NCI-H128 (cell line): ENCODE results near the gene CLASP1.
"Not testable (repeated sequence)": the region's sequence is repeated elsewhere in the genome, so short reads cannot be mapped to it uniquely, and the experiment has no call there.

ENCODE experiments used
- DNase-seq: peaks from one replicate; lab custom pipeline; 2025; ENCODE audit not compliant: unreplicated experiment; lab: John Stamatoyannopoulos, UW

The CLASP1 gene

DNA sequence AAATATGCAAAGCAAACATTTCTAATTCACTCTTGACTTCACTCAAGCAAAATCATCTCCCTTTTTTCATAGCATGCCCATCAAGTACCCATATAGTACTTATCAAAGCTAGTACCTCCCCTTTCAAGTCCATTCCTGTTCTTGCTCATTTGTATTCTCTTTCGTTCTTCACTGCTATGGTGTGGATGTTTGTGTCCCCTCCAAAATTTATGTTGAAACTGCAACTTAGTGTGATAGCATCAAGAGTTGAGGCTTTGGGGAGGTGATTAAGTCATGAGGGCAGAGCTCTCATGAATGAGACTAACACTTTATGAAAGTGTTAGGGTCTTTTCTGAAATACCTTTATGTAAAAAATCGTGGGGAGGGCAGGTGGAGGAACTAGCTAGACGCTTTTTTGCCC is 65.7 kb downstream of the CLASP1 start:
- no peak for DNase-seq

DNA sequence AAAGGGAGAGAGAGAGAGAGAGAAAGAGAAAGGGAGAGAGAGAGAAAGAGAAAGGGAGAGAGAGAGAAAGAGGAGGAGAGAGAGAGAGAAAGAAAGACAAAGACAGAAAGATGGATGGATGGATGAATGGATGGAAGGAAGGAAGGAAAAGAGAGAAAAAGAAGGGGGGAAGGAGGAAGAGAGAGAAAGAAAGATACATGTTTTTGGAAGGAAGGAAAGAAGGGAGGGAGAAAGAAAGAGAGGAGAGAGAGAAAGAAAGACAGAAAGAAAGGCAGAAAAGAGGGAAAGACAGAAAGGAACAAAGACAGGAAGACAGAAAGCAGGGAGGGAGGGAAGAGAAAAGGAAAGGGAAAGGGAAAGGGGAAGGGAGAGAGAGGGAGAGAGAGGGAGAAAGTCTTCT is 67.0 kb downstream of the CLASP1 start:
- DNase-seq = no peak

DNA sequence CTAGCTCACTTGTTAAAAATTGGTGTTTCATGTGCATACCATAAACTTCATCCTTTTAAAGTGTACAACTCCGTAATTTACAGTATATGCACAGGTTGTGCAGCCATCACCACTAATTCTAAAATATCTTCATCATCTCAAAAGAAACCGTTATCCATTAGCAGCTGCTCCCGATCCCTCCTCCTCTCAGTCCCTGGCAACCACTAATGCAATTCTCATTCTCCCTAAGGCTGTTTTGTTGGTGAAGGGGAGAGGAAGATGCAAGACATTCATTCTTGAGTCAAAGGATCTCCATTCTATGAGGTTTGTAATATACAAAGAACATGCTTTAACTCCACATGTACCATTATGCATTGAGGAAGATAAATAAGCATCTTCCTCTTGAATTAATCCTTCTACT is 70.0 kb downstream of the CLASP1 start:
- no peak for DNase-seq

DNA sequence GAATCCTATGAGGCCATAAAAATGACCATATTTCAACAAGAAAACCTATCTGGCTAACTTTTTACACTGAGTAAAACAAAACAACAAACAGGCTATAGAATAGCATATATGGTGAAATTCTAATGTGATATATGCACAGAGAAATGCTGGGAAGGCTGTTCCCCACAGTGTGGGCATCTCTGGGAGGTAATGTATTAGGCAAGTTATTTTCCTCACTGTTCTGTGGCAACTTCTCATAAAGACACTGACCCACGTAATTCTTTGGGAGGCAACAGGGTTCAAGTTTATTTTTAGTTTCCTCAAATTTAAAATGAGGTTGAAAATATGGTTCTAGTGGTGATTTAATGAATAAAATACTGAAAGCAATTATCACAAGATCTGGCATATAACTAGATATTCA is 71.9 kb downstream of the CLASP1 start:
- no peak for DNase-seq

DNA sequence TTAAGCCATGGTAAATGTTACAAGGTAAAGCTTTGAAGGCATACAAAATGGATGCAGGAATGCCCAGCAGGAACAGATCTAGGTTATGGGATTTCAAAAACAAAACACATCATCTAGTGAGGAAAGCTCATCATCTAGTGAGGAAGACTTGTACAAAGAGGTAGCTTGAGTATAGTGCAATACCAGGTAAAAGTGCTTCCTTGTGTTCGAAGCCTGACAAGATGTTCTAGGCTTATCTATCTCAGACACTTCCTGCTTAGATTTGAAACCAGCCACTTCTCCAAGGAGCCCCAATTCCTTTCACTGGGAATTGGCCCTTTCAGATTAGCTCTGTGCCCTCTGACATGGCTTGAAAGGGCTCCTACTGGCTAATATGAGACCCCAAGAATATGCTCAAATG is 73.0 kb downstream of the CLASP1 start:
- no peak for DNase-seq

DNA sequence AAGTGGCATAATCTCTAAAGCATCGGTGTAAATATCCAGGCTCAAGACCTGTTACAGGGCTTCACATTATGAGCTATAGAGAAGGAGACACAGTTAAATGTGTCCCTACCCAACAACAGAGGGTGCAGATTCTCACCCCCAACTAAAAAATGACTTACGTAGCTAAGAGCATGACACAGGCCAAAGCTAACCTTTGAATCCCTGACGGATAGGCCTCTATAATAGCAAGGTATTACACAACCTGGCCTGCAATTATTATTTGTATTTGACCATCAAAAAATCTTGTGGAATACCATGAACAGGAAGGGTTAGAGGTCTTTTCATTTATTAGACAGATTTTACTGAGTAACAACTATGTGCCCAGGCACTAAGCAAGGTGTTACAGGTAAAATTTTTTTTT is 73.5 kb downstream of the CLASP1 start:
- no peak for DNase-seq

DNA sequence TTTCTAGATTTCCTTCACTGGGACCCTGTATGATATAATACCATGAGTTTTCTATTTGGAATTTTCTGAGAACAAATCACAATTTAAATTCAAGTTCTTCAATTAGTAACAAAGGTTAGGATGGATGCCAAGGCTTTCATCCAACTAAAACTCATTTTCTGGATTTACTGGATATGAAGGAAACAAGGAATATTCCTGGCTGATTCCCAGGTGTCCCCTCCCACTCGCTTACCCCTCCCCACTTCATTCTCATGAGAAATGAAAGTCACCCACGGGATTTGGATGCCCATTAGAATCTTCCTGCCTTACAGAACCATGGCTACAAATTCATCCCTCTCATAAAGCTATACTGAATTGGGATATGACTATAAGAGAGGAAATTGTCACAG is 78.6 kb downstream of the CLASP1 start:
- DNase-seq = no peak

DNA sequence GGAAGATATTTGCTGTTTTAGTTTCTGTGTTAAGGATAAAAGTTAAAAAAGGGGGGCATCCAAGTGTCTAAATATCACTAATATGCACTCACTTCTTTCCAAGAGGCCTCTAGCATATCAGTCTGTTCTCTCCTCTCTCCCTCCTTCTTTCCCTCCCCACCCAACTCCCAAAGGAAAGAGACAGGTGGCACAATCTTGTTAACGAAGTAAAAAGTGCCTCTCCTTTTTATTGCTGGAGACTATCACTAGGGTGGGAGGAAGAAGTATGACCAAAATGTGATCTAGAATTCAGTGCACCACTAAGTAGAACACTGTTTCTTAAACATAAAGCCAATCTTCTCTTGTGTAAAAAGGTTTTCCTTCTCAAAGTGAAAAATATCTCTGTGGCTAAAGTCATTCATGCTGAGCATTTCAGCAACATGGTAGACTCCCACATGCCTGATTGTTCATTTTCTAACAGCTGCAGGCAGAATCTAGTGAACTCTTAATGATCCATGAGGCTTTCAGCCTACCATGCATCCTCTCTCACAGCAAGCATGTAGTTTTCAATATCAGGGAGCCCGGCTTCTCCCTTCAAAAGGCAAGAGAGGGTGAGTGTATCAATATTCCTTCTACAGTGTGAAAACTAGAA is 79.1 kb downstream of the CLASP1 start:
- no peak for DNase-seq

DNA sequence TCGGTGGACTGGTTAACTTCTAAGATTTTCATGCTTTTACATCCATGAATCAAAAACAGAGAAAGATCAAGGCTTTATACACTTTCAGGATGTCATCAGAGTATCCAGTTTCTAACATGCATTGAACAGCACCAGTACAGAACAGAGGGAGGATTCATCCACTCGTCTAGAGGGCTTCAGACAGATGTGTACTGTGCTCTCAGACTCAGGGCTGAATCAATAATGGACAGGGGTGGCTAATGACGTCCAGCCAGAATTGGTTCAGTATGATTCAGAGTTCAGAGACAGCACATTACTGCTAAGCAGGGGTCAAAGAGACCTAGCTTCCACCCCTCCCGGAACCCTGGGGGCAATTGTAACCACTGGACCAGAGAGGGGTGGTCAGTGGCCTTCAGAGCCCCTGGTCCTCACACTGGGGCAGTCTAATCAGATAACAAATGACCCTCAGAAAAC is 81.3 kb downstream of the CLASP1 start:
- no peak for DNase-seq

DNA sequence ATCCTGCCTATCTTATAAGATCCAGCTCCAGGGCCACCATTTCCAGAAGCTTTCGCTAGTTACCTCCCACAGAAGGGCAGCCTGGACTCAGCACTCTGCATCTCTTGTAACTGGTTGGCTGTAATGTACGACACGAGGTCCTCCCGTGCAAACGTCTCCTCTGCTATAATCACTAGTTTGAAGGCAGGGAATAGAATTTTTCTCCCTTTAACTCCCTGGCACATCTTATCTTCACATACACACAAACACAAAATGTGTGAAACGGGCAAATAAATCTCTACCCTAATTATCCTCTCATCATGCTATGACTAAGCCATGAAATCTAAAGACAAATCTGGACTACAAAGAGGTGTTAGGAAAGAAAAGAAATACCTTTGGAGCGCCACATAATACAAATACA is 81.8 kb downstream of the CLASP1 start:
- no peak for DNase-seq

DNA sequence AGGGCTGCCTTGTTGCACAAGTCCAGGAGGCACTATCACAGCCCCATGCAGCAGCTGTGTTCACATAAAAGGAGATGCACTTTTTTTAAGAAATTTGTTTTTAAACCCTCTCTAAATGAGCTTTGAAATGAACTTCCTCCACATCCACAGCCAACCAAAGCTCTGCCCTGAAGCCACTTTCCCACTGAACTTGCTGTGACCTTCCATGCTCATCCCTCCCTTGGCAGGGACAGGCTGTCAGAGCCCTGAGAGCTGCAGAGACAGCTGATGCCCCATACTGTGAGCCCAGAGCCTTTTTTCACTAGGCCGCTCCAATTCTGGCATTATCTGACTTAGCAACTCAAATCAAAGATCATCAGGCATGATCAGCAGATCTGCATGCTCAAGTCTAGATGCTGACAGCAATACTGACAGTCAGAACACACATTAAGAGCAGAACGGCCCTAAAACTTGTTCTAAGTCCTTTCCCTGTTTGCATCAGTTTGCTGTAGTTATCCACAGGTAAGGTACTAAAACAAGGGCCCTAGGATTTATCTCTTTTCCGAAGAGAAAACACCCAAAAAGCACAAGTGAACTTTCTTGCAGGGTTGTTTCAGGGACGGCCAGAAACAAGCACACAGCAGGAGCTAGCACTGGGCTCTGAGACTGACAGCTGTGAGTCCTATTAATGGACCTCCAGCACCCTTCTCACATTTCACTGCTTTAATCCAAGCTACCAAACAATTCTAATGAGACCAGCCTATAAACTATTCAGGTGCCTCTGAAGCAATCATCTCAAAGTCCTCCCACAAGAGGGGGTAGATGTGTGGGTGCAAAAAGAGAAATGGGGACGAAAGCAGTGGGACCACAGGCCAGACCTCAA is 83.6 kb downstream of the CLASP1 start:
- no peak for DNase-seq

DNA sequence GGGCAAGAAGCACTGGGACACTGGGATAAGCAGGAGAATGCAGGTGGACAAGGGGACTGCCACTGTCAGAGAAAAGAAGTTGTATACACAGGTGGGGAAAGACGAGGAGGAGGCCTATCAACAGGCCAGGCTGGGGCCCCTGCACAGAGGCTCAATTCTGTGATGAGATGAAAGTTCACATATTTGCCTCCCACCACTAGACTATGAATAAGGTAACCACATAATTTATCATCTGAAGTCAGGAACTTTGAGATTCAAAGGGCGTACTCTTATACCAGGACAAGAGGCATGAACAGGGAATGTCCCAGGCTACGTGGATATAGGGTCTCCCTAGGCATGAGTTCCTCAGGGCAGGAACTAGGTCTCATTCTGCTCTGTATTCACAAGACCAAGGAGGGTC is 84.4 kb downstream of the CLASP1 start:
- no peak for DNase-seq

DNA sequence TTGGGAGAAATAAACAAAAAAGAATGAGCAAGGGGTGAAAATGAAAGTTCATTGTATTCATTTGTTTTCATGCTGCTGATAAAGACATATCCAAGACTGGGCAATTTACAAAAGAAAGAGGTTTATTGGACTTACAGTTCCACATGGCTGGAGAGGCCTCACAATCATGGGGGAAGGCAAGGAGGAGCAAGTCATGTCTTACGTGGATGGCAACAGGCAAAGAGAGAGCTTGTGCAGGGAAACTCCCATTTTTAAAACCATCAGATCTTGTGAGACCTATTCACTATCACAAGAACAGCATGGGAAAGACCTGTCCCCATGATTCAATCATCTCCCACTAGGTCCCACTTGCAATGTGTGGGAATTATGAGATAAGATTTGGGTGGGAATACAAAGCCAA is 85.5 kb downstream of the CLASP1 start:
- not testable (repeated sequence) for DNase-seq

DNA sequence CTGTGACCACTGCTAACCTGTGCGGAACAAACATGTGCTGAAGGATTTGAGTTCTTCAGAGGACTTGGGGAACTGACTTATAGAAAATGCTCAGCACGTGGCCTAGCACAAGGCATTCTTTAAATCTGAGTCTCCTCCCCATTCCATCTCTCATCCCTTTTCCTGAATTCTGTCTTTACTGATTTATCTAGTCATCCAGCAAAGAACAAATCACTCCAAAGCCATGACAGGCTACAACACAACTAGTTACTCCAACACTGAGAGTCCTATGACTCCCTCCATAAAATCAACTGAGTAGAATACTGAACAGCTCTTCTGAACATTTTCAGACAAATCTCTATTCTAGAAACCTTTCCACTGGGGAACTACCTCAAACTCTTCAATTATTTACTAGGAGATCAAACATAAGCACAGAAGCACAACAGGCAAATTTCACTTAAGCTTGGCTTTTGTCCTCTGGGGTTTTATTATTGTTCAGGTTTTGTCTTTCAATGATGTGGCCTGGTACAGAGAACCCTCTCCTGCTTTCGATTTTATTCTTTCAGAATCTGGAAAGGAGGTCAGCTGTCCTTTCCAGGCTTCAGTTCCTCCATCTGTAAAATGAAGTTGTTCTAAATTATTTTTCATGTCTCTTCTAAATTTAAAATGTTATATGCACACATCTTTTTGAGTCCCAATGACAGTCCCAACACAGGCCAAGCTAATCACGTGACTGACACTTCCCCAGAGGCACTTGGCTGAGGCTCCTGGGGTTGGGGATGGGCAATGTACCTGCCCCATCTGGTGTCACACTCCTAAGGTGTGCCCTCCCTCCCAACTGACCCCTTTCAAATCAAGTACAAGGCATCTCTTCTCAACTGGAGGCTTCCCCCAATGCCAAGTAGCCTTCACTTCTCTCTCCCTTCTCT is 86.7 kb downstream of the CLASP1 start:
- no peak for DNase-seq

DNA sequence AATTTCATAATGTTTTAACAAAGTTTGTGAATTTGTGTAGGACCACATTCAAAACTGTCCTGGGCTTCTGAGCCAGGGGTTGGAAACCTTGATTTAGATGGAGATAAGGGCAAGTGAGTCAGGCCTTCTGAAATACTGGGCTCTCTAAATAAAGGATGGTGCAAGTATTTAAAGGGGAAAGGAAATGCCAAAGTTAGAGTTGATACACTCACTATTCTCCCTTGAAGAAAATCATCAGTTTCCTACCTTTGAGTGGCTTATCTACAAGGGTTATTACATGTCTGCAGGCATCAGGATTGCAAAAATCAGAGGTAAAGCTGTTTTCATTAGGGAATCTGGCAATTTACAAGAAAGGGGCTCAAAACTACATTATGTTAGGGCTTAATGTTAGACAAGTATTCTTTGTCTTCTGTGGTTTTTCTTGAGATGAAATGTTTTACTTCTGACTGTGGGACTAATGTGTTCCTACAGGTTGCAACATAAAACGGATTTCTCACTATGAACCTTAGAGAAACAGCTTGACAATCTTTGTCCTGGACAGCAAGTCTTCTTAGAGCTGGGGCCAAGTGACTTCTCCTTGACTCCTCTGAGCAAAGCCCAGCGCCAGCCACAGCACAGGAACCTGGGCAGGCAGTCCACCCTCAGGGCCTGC is 87.5 kb downstream of the CLASP1 start:
- no peak for DNase-seq

DNA sequence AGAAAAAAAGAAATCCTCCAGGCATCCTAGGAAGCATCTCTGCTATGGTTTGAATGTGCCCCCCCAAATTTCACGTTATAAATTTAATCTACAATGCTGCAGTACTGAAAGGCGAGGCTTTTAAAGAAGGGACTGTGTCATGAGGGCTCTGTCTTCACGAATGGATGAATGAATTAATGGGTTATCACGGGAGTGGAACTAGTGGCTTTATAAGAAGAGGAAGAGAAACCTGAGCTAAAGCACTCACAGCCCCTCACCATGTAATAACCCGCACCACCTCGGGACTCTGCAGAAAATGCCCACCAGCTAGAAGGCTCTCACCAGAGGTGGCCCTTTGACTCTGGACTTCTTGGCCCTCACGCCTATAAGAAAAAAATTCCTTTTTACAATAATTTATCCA is 90.9 kb downstream of the CLASP1 start:
- no peak for DNase-seq

DNA sequence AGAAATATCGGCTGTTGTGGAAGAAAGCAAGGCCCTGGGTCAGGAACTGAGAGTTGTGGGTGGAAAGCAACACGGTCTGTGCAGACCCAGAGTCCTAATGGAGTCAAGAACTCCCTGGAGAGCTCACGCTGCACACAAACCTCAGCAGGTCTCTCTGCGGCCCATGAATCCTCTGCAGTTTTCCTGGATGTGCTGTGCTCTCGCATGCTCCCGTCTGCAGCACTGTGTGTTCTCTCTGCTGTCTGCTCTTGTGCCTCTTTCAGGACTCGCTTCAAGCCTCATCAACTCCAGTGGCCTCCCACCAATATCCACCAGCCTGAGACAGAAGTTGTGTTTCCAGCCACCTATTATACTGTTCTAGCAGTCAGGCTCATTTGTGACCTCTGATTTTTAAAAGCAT is 94.3 kb downstream of the CLASP1 start:
- no peak for DNase-seq

DNA sequence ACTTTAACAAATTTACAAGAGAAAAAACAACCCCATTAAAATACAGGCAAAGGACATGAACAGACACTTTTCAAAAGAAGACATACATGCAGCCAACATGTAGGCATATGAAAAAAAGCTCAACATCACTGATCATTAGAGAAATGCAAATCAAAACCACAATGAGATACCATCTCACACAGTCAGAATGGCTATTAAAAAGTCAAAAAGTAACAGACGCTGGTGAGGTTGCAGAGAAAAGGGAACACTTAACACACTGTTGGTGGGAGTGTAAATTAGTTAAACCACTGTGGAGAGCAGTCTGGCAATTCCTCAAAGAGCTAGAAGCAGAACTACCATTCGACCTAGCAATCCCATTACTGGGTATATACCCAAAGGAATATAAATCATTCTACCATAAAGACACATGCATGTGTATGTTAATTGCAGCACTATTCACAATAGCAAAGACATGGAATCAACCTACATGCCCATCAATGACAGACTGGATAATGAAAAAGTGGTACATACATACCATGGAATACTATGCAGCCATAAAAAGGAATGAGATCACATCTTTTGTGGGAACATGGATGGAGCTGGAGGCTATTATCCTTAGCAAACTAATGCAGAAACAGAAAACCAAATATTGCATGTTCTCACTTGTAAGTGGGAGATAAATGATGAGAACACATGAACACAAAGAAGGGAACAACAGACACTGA is 96.6 kb downstream of the CLASP1 start:
- not testable (repeated sequence) for DNase-seq

DNA sequence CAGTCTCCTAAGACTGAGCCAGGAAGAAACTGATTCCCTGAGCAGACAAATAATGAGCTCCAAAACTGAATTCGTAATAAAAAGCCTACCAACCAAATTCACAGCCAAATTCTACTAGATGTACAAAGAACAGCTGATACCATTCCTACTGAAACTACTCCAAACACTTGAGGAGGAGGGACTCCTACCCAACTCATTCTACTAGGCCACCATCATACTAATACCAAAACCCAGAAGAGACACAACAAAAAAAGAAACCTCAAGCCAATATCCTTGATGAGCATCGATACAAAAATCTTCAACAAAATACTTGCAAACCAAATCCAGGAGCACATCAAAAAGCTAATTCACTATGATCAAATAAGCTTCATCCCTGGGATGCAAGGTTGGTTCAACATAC is 98.6 kb downstream of the CLASP1 start:
- DNase-seq = no peak

DNA sequence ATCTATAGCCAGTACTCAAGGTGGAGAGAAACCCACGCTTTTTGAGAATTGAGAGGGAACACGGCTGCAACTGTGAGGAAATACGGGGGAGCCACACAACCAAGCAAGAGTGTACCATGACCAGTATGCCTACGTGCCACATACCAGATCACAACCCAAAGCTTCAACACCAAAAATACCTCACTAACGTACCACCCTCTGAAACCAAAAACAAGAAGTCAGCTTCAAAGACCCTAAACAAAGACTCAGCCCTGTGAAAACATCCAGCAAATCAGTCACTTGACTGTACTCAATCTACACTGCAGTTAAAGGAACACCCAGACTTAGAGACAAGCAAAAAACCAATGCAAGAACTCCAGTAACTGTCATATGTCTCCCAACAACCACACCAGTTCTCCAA is 101.6 kb downstream of the CLASP1 start:
- no peak for DNase-seq

DNA sequence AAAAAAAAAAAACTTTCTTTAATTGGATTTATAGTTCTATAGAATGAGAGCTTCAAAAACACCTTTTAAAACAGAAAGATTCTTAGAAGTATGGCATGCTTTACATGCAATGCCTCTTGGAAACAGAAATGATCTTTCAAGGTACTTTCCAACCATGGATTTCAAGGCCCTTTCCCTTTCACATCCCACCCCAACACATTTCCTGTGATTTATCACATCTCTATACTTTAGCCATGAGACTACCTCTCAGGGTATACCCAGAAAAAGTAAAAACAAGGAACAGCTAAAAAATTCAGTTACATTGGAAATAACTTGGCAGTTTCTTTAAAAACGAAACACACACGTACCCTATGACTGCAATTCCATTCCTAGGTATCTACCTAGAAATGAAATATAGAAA is 103.3 kb downstream of the CLASP1 start:
- DNase-seq = no peak
